Measurements from ENCODE around the gene ACER3.
"Not testable (repeated sequence)": the region's sequence is repeated elsewhere in the genome, so short reads cannot be mapped to it uniquely, and the experiment has no call there.

The ACER3 gene

GRCh38 chr11:76901144-76901543 lies 40.4 kb downstream of the ACER3 start:
- no peak for ATAC-seq
- TF ChIP-seq ISL1 (CRISPR knock-in tag; IDR thresholded peaks at IDR 0.05) = no peak
- TF ChIP-seq ESRRG (CRISPR knock-in tag; IDR thresholded peaks at IDR 0.05) = no peak
- TF ChIP-seq RARB (CRISPR knock-in tag; IDR thresholded peaks at IDR 0.05) = no peak
- TF ChIP-seq CSDC2 (CRISPR knock-in tag; IDR thresholded peaks at IDR 0.05) = no peak
- no peak for TF ChIP-seq TSHZ2 (CRISPR knock-in tag; IDR thresholded peaks at IDR 0.05)
- TF ChIP-seq OSR1 (CRISPR knock-in tag; IDR thresholded peaks at IDR 0.05) = no peak
- no peak for TF ChIP-seq PPARA (CRISPR knock-in tag; IDR thresholded peaks at IDR 0.05; ENCODE audit: borderline replicate concordance)
- TF ChIP-seq GLIS3 (CRISPR knock-in tag; IDR thresholded peaks at IDR 0.05) = no peak
- TF ChIP-seq ARNTL (CRISPR knock-in tag; IDR thresholded peaks at IDR 0.05; ENCODE audit: borderline replicate concordance, low read depth) = no peak
- TF ChIP-seq ZNF8 (CRISPR knock-in tag; IDR thresholded peaks at IDR 0.05) = no peak
- no peak for TF ChIP-seq POU6F1 (CRISPR knock-in tag; IDR thresholded peaks at IDR 0.05; ENCODE audit: borderline replicate concordance, low read depth)
- TF ChIP-seq CREB5 (CRISPR knock-in tag; IDR thresholded peaks at IDR 0.05; ENCODE audit: low read depth) = no peak
- no peak for TF ChIP-seq ZFP30 (CRISPR knock-in tag; IDR thresholded peaks at IDR 0.05)
- no peak for TF ChIP-seq ZNF70 (CRISPR knock-in tag; IDR thresholded peaks at IDR 0.05)
- no peak for TF ChIP-seq TOX (CRISPR knock-in tag; IDR thresholded peaks at IDR 0.05; ENCODE audit: borderline replicate concordance)
- no peak for TF ChIP-seq PATZ1 (CRISPR knock-in tag; IDR thresholded peaks at IDR 0.05; ENCODE audit: borderline replicate concordance)

GRCh38 chr11:76901622-76902021 lies 40.9 kb downstream of the ACER3 start:
- ATAC-seq = not testable (repeated sequence)

- no peak for ATAC-seq
- TF ChIP-seq POU6F1 (CRISPR knock-in tag; IDR thresholded peaks at IDR 0.05; ENCODE audit: borderline replicate concordance, low read depth) (no peak), TSHZ2 (CRISPR knock-in tag; IDR thresholded peaks at IDR 0.05) (no peak), TCF4 (CRISPR knock-in tag; IDR thresholded peaks at IDR 0.05; ENCODE audit: borderline replicate concordance) (no peak), ARNTL (CRISPR knock-in tag; IDR thresholded peaks at IDR 0.05; ENCODE audit: borderline replicate concordance, low read depth) (no peak), PPARA (CRISPR knock-in tag; IDR thresholded peaks at IDR 0.05; ENCODE audit: borderline replicate concordance) (no peak), TOX (CRISPR knock-in tag; IDR thresholded peaks at IDR 0.05; ENCODE audit: borderline replicate concordance) (no peak), ZNF565 (CRISPR knock-in tag; conservative IDR thresholded peaks at IDR 0.05; ENCODE audit: low read depth) (no peak), RARB (CRISPR knock-in tag; IDR thresholded peaks at IDR 0.05) (no peak), ZFP3 (CRISPR knock-in tag; IDR thresholded peaks at IDR 0.05) (no peak), ISL1 (CRISPR knock-in tag; IDR thresholded peaks at IDR 0.05) (no peak), ZNF70 (CRISPR knock-in tag; IDR thresholded peaks at IDR 0.05) (no peak), CSDC2 (CRISPR knock-in tag; IDR thresholded peaks at IDR 0.05) (no peak), BACH2 (CRISPR knock-in tag; IDR thresholded peaks at IDR 0.05; ENCODE audit: borderline replicate concordance) (no peak), ZFP30 (CRISPR knock-in tag; IDR thresholded peaks at IDR 0.05) (no peak), PATZ1 (CRISPR knock-in tag; IDR thresholded peaks at IDR 0.05; ENCODE audit: borderline replicate concordance) (no peak), ESRRG (CRISPR knock-in tag; IDR thresholded peaks at IDR 0.05) (no peak), SNAI2 (CRISPR knock-in tag; IDR thresholded peaks at IDR 0.05) (no peak)
Observed at GRCh38 chr11:76902121-76903014, 41.6 kb downstream of the ACER3 start.

Data from SK-N-SH treated with all-trans-retinoic acid at 6 μM for 48 hours (cell line).